ENCODE results near the gene C2CD3.
"Not testable (repeated sequence)": the region's sequence is repeated elsewhere in the genome, so short reads cannot be mapped to it uniquely, and the experiment has no call there.

Gene C2CD3

DNA sequence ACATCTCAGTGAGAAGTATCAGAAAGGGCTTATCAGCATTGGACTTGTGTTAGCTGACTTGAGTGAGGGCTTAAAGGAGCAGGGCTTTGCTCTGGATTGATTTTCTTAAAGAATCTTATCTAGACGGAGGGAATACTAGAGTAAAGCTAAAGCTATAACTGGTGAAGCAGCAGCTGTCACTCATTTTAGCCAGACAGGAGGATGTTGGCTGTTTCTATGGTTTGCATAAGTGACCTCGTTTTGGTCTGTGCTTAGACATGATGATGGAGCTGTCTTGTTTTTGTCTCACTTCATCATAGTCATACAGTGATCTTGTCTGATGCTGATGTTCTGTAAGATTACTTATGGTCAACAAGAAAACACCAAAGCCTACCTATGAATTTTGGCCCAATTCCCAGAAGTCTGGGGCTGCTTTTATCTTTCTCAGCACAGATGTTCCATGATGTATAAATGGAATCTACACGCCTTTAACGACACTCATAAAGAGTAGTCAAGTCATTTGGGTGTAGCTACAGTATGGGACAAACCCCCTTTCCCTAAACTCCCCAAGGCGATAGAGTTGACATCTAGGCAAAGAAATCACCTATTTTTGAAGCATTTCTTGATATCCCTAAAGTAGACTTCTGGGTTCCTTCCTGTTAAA, 84.4 kb downstream of the C2CD3 start:
- H3K4me3 ChIP-seq, result no peak overlapping the region
- TF ChIP-seq, protein P1, sequence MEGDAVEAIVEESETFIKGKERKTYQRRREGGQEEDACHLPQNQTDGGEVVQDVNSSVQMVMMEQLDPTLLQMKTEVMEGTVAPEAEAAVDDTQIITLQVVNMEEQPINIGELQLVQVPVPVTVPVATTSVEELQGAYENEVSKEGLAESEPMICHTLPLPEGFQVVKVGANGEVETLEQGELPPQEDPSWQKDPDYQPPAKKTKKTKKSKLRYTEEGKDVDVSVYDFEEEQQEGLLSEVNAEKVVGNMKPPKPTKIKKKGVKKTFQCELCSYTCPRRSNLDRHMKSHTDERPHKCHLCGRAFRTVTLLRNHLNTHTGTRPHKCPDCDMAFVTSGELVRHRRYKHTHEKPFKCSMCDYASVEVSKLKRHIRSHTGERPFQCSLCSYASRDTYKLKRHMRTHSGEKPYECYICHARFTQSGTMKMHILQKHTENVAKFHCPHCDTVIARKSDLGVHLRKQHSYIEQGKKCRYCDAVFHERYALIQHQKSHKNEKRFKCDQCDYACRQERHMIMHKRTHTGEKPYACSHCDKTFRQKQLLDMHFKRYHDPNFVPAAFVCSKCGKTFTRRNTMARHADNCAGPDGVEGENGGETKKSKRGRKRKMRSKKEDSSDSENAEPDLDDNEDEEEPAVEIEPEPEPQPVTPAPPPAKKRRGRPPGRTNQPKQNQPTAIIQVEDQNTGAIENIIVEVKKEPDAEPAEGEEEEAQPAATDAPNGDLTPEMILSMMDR (IDR thresholded peaks at IDR 0.05), result no peak
- no peak for DNase-seq (ENCODE audit: low spot score)
- no peak overlapping the region for H3K27ac ChIP-seq

DNA sequence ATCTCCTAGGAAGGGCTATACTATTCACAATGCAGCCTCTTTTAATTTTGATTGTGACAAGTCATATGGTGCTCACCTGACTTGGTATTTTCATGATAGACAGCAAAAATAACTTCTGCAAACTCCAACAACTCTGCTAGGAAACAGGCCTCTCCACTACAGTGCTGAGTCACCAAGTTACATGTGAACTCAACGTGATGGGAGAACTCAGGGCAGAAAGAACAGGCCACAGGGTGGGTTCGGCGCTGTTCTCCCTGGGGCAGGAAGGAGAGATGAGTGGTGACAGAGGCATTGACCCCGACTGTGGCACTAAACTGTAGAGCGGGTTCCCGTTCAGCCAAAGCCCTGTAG, 85.3 kb downstream of the C2CD3 start:
- TF ChIP-seq, protein P1 (IDR thresholded peaks at IDR 0.05), result no peak
- Histone ChIP-seq H3K4me3 (no peak overlapping the region), H3K27ac (no peak overlapping the region)
- DNase-seq (ENCODE audit: low spot score), result no peak

DNA sequence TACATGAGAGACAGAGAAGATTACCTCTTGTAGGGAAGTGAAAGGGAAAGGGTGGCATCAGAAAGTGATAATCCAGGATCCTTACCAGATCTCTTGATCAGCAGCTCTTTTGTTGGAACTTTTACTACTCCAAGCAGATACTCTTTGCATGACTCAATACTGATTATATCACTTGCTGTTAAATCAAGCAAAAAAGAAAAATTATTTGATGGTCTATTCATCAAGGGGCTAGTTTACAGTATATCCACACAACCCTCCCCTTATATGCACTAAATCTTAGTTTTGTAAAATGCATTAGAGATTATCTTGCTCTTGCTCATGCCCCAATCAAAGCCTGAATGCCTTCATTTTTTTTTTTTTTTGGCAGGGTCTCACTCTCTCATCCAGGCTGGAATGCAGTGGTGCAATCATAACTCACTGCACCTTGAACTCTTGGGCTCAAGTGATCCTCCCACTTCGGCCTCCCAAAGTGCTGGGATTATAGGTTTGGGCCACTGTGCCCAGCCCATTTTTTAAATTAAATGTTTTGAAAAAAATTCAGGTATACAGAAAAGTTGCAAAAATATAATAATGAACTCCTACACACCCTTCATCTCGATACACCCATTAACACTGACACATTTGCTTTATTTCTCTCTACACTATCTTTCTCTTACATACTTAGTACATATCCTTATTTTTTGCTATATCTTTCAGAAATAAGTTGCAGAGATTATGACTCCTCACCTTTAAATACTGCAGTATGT, 85.8 kb downstream of the C2CD3 start:
- no peak overlapping the region for H3K27ac ChIP-seq
- TF ChIP-seq, protein P1 (IDR thresholded peaks at IDR 0.05), result no peak
- DNase-seq (ENCODE audit: low spot score), result no peak
- H3K4me3 ChIP-seq, result no peak overlapping the region

DNA sequence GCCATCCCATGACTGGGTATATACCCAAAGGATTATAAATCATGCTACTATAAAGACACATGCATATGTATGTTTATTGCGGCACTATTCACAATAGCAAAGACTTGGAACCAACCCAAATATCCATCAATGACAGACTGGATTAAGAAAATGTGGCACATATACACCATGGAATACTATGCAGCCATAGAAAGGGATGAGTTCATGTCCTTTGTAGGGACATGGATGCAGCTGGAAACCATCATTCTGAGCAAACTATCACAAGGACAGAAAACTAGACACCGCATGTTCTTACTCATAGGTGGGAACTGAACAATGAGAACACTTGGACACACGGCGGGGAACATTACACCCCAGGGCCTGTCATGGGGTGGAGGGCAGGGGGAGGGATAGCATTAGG, 86.9 kb downstream of the C2CD3 start:
- not testable (repeated sequence) for H3K4me3 ChIP-seq; H3K27ac ChIP-seq; DNase-seq (ENCODE audit: low spot score)

DNA sequence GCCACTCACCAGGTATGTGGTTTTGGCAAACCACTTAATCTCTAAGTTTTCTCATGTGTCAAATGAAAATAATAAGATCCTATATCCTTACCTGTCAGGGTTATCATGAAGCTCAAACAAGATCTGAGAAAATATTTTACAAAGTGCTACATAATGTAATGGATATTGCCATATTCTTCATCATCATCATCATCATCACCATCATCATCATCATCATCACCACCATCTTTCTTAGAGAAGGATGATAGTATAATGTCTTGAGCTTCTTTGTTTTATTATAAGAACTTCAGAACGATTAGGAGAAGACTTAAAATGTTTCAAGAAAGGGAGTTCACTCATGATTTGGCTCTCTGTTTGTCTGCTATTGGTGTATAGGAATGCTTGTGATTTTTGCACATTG, 89.4 kb downstream of the C2CD3 start:
- Histone ChIP-seq H3K4me3 (no peak overlapping the region), H3K27ac (no peak overlapping the region)
- TF ChIP-seq, protein P1 (IDR thresholded peaks at IDR 0.05), result no peak
- no peak for DNase-seq (ENCODE audit: low spot score)

DNA sequence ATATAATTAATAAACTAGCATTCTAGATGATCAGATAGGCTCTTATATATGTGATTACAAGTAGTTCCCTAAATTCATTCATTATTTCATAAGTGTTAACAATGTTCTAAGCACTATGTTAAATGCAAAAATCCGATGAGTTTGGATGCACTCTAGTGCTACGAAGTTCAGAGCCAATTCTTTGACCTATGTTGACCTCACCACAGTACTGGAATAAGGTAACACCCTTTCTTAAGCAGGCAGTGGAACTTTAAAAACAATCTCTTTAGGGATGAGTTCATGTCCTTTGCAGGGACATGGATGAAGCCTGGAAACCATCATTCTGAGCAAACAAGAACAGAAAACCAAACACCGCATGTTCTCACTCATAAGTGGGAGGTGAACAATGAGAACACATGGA, 93.6 kb downstream of the C2CD3 start:
- TF ChIP-seq, protein P1 (IDR thresholded peaks at IDR 0.05), result no peak
- H3K27ac ChIP-seq, result no peak overlapping the region
- no peak for DNase-seq (ENCODE audit: low spot score)
- H3K4me3 ChIP-seq, result no peak overlapping the region

DNA sequence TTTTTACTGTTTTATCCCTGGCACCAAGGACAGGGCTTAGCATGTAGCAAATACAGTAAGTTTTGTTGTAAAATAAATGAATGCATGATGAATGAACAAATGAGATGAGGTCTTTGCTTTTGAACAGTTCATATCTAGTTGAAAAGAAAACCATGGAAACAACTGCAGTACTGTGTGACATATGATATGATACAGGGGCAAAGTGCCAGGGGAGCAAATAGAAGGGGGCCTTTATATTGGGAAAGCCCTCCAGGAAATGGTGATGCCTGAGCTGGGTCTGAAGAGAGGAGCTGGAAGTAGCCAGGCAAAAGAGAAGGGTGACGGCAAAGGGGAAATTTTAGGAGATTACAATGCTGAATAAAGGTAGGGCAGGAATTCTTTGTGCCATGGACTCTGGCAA, 98.1 kb downstream of the C2CD3 start:
- H3K27ac ChIP-seq, result no peak overlapping the region
- no peak for DNase-seq (ENCODE audit: low spot score)
- H3K4me3 ChIP-seq, result no peak overlapping the region
- TF ChIP-seq, protein P1 (IDR thresholded peaks at IDR 0.05), result no peak
